ENCODE data around the gene BICRA.

- TF ChIP-seq CTCF (IDR thresholded peaks at IDR 0.05; ENCODE audit: low read length), result no peak
- TF ChIP-seq EZH2 (optimal IDR thresholded peaks at IDR 0.05; ENCODE audit: low read depth, low read length), result no peak
These were observed 47.9 kb upstream of the BICRA start for GRCh38 chr19:47560999-47561398.
